Measurements from ENCODE around the gene THRSP.

DNA sequence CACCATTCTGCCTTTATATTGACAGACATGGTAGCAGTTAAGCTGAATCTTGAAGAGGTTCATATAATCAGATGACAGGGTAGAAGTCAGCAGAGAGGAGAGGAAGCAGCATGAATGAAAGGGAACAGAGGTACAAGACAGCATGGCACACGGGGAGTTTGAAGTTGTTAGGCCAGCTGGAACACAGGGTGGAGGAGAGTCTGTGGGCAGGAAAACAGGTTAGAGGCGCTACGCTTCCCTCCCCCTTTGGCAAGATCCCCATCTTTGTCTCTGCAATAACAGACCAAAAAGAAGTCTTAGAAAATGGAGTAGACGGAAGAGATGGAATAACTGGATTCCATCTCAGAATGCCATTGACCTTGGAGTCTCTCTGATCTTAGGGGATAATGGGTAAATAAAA lies 36.0 kb downstream of the THRSP start:
- TF ChIP-seq, protein P1, sequence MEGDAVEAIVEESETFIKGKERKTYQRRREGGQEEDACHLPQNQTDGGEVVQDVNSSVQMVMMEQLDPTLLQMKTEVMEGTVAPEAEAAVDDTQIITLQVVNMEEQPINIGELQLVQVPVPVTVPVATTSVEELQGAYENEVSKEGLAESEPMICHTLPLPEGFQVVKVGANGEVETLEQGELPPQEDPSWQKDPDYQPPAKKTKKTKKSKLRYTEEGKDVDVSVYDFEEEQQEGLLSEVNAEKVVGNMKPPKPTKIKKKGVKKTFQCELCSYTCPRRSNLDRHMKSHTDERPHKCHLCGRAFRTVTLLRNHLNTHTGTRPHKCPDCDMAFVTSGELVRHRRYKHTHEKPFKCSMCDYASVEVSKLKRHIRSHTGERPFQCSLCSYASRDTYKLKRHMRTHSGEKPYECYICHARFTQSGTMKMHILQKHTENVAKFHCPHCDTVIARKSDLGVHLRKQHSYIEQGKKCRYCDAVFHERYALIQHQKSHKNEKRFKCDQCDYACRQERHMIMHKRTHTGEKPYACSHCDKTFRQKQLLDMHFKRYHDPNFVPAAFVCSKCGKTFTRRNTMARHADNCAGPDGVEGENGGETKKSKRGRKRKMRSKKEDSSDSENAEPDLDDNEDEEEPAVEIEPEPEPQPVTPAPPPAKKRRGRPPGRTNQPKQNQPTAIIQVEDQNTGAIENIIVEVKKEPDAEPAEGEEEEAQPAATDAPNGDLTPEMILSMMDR (optimal IDR thresholded peaks at IDR 0.05 in 1 of 3, IDR thresholded peaks at IDR 0.05 in 1 of 3, conservative IDR thresholded peaks at IDR 0.05 in 1 of 3; ENCODE audit: extremely low read depth in 1 of 3, insufficient read depth in 2 of 3, low read length in 3 of 3): no peak
- TF ChIP-seq EZH2 (IDR thresholded peaks at IDR 0.05; ENCODE audit: low read length): no peak
